NCI-H2107 (cell line): ENCODE measurements around the gene CES5A.
"Not testable (repeated sequence)": the region's sequence is repeated elsewhere in the genome, so short reads cannot be mapped to it uniquely, and the experiment has no call there.

Source experiments
- DNase-seq: peaks from one replicate; lab custom pipeline; 2025; lab: John Stamatoyannopoulos, UW

CES5A gene

DNA sequence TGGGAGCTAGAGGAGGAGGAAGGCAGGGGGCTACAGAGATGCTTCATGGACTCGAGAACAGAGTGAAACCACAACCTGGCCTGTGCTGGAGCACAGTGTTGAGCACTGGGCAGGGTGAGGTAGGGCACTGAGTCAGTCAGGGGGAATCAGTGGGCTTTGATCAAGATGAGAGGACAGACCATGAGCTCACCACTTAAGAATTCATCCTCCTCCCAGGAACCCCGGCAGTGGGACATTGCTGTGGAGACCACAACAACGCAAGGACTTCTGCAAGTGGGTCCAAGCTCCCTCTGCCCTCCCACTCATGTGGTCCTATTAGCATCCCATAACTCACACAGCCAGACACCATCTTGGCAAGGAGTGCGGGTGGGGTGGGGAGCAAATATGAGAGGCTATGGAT lies 1.7 kb upstream of the CES5A start:
- DNase-seq: no peak

DNA sequence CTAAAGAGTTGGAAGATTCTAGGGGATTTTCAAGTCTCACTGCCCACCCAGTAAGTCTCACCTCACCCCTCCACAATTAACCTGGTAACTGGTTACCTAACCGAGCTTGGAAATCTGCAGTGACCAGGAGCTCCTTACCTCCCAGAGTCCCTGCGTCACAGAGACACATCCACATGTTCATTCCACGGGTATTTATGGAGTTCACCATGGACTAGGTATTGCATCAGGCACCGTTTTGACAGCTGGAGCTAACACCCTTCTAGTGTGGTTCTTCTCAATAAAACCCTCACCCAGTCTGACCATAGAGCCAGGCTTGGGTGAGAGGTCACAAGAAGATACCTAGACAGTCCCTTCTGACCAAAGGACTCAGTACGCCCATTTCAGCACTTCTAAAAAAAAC lies 2.1 kb downstream of the CES5A start:
- DNase-seq: no peak

- DNase-seq: no peak
Observed at GRCh38 chr16:55872130-55872529, 3.0 kb downstream of the CES5A start.

GRCh38 chr16:55871411-55872038 lies 3.6 kb downstream of the CES5A start:
- no peak for DNase-seq

DNA sequence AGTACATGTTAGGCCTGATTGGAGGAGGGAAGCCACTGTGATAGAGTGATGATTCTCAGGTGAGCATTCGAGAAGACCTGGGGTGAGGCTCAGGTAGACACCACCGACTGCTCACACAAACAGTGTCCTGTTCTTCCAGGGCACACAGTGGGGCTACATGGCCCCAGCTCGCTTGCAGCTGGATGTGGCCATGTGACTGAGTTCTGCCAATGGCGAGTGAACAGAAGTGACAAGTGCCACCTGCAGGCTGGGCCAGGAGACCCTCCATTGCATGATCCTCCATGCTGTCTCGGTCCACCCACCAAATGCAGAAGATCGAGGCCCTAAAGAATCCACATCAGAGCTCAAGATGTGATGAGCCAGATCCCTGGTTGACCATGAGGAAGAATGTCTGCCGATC lies 6.2 kb downstream of the CES5A start:
- no peak for DNase-seq

GRCh38 chr16:55868137-55868536 lies 7.0 kb downstream of the CES5A start:
- no peak for DNase-seq

DNA sequence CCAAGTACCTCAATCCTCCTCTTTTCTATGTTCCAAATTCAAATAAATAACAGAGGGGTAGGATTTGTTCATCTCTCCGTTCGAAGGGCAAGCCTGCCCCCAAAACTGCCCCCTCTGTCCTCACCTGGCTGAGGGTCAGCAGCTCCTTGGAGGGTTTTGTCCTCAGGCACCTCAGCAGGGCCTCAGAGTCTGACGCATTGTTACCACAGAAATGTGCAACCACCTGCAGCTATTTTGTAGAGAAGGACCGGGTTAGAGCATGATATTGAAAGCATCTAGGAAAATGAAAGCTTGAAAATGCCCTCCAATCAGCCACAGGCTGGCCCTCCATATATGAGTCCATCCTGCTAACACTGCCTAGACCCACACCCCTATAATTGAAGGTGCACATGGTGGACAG lies 13.9 kb downstream of the CES5A start:
- no peak for DNase-seq

- not testable (repeated sequence) for DNase-seq
Observed at GRCh38 chr16:55857650-55858049, 17.5 kb downstream of the CES5A start.

DNA sequence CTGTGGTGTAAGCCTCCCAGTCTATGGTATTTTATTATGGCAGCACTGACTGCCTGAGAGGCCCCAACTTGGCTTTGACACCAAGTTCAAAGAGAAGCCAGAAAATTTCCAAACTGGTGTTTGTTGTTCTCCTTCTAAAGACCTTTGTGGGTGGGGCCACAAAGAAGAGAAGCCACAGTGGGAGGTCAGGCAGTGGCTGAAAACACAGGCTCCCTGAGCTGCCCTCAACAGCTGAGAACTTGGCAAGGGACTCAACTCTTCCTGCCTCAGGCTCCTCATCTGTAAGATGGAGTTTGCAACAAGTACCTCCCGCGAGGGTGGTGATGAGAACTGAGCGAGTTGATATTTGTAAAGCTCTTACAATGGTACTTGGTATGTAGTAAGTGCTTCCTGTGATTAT lies 18.2 kb downstream of the CES5A start:
- no peak for DNase-seq

DNA sequence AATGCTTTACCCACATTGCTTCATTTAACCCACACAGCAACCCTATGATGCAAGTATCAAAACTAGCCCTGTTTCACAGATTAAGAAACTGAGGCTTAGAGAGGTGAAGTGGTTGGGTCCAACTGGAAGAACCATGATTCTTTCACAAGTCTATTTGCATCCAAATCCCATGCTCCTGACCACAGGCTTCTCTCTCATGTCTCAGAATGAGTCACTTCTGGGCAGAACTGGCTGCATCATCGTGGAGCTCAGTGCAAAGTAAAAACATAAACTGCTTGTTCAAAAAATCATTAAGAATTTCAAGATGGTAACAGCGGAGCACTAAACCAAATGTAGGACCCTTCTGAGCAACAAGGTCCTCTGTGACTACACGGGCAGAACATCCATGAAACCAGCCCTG lies 22.1 kb downstream of the CES5A start:
- DNase-seq: no peak

DNA sequence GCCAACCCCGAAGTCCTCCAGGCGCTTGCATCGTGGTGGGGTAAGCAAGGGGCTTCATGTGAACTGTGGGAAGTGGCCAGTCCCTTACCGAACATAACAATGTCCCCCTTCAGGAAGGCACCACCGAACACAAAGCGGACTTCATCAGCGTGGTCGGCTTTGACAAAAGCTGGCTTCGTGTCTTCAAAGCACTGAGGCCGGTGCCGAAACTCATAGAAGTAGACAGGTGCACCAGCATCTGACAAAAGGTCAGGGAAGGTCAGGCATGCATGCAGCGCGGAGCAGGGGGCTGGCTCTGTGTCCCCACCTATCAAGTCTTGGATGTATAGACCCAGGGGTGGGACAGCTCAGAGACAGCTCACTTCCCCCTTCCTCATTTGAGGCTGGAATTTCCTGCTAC lies 25.6 kb downstream of the CES5A start:
- DNase-seq: no peak

DNA sequence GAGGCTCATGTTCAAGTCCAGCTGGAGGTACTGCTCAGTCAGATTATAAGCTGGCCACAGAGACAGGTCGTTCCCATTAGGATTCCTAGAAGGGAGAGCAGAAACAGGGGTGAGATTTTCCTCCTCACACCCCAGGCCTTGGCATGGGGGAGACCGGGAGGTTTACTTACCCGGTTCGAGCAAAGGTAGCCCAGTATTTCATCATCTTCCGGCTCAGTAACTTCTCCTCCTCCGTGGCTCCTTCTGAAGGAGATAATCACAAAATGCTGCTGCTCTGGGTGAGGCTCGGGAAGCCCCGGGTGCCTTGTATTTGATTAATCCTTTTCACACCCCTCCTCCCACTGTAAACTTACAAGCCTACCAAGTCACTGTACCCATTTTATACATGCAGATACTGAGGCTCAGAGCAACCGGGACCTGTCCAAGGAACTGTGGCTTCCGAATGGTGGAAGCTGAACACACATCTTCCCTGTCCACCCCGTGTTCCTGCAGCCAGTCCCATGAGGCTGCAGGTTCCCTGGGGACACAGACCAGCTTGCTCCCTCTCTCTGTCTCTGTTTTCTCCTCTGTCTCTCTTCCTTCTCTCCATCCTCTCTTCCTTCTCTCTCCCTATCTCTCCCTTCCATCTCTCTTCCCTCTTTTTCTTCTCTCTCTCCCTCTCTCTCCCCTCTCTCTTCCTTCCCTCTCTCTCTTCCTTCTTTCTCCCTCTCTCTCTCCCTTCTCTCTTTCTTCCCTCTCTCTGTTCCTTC lies 28.4 kb downstream of the CES5A start:
- no peak for DNase-seq

- no peak for DNase-seq
Observed at GRCh38 chr16:55843105-55843395, 32.1 kb downstream of the CES5A start.

- DNase-seq: no peak
Observed at GRCh38 chr16:55842369-55843104, 32.6 kb downstream of the CES5A start.

- no peak for DNase-seq
Observed at GRCh38 chr16:55839115-55839514, 36.1 kb downstream of the CES5A start.

DNA sequence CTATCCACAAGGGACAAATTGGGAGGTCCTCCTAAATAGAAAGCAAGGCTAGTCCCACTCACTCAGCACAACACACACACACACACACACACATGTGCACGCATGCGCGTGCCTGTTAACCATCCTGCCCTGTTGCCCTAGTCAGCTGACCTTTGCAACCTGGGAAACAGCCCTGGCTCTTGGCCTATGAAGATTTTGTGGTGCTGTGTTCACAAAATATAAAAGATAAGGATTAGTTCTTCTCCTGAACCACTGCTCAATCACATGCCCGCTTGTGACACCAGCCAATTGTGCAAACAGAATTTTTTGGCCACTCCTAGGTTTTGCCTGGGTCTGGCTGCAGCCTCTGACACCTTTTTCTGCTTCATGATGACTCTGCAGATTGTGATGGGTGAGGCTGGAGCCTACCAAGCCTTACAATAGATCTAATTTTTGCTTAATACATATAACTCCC lies 39.0 kb downstream of the CES5A start:
- DNase-seq: no peak

GRCh38 chr16:55835581-55835980 lies 39.6 kb downstream of the CES5A start:
- no peak for DNase-seq

DNA sequence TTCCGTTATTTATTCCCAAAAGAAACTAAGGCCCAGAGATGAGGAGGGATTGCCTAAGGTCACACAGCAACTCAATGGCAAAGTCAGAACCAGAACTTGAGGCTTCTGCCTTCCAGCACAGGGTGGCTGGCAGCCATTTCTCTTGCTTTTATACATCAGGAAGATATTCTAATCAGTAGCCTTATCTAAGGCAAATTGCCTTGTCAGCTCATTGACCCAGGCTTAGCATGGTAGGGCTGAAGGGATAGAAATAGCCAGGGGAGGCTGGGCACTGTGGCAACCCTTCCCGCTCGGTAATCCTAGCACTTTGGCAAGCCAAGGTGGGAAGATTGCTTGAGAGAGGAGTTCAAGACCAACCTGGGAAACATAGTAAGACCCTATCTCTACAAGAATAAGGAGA lies 40.0 kb downstream of the CES5A start:
- not testable (repeated sequence) for DNase-seq

- no peak for DNase-seq
Observed at GRCh38 chr16:55834049-55834448, 41.1 kb downstream of the CES5A start.

GRCh38 chr16:55832773-55833691 lies 42.1 kb downstream of the CES5A start, which contains the start of gene CES1:
CES1 (minus strand) TSS chr16:55833096; CDS start chr16:55833055, 41 bp downstream.
- no peak for DNase-seq

DNA sequence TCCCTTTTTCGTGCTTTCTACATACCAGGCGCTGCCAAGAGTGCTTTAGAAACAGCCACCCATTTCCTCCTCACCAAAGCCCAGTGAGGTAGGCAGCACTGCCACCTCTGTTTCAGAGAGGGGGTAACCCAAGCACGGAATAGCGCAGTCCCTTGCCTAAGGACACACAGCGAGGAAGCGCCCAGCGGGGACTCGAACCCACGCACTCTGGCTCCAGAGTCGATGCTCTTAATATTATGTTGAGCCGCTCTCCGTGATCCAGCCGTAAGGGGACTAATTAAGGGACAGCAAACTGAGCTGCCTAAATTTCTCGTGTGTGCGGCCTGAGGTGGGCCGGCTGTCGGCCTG lies 42.8 kb downstream of the CES5A start:
- no peak for DNase-seq

- no peak for DNase-seq
Observed at GRCh38 chr16:55830658-55831294, 44.4 kb downstream of the CES5A start.
